Chondrocyte (in vitro differentiated cells): ENCODE results near the gene PDZD11. TPM values are rescaled to one million over a fixed set of nuclear protein-coding genes. Genes with fewer than 3 reads are reported as not detected.

Experiments
- DNase-seq: peaks from one replicate; pipeline ENCODE4 v3.0.0; 2021; ENCODE audit warnings: mixed read lengths, low spot score
- H3K27ac Mint-ChIP-seq: one replicate; pipeline ENCODE4 v1.8.0; 2021; ENCODE audit warnings: mild to moderate bottlenecking, moderate library complexity, mixed read lengths; ENCODE audit not compliant: unreplicated experiment
- H3K27me3 Mint-ChIP-seq: 2 replicates; pipeline ENCODE4 v1.8.0; 2021; ENCODE audit warnings: low read depth, mixed read lengths
- H3K36me3 Mint-ChIP-seq: 2 replicates; pipeline ENCODE4 v1.8.0; 2021; ENCODE audit warnings: low read depth, mixed read lengths
- H3K4me1 Mint-ChIP-seq: 2 replicates; pipeline ENCODE4 v1.8.0; 2021; ENCODE audit warnings: low read depth, mild to moderate bottlenecking, mixed read lengths
- H3K4me3 Mint-ChIP-seq: one replicate; pipeline ENCODE4 v1.8.0; 2021; ENCODE audit warnings: mild to moderate bottlenecking, moderate library complexity, mixed read lengths; ENCODE audit not compliant: unreplicated experiment
- H3K9me3 Mint-ChIP-seq: 2 replicates; pipeline ENCODE4 v1.8.0; 2021; ENCODE audit warnings: low read depth, mixed read lengths
- CTCF ChIP-seq: fragments of 200-600 bp; sonication (generic); IDR thresholded peaks from 2 replicates; pipeline ENCODE4 v1.5.0; 2021; ENCODE audit warnings: antibody characterized with exemption, mild to moderate bottlenecking, moderate library complexity
- total RNA-seq: library from RNA; stranded (reverse); gene quantifications from 3 replicates; pipeline ENCODE4 v1.2.1, GENCODE V29; 2021

Gene PDZD11
- total RNA-seq, 1 donor from 2014 or later: 47.7 TPM

DNA sequence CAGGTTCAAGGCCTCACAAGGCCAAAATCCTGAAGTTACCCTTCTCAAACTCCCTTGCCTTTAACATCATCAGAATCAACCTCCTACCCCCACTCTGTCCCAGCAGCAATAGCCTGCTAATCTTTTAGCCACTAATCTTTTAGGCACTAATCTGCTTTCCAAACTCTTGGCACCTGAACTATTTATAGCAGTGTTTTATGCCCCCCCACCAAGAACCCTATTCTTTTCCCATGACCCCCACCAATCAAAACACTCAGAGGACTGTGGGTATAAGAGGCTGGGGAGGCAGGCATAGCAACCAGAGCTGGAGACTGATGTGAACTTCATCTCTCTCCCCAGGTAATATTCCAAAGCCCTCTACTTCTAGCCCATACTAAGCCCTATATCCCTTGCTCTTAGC is 21.7 kb downstream of the PDZD11 start, which contains the start of gene ARR3:
ARR3 (plus strand) TSS at position 301 of the 400 bp plus-strand sequence. CDS start 1,052 bp downstream, outside the sequence.
- H3K4me1 Mint-ChIP-seq: no peaks in the 10 kb centered on the region

DNA sequence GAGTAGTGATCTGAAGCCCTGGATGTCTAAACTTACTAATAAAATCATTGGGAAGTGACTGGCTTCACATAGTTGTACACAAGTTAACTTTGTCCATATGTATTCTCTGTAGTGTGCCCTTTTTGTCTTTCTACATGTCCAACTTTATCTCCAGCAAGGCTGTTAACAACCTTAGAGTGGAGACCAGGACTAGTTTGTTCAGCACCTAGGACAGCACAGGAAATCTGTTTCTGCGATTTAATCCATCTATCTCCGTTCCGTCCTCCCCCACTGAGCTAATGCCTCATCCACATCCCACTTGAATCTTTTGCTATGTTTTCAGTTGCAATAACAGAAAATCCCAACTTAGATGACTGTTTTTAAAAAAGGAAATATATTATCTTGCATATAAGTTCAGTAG is 24.9 kb downstream of the PDZD11 start:
- Mint-ChIP-seq H3K9me3 (peaks cover 35% of the 10 kb centered on the region), H3K4me1 (no peaks in the 10 kb centered on the region), H3K27me3 (no peaks in the 10 kb centered on the region), H3K36me3 (no peaks in the 10 kb centered on the region), H3K27ac (no peak overlapping the region), H3K4me3 (no peak overlapping the region)
- DNase-seq: no peak
- no peak for TF ChIP-seq CTCF

More for the DNA sequence above, 21.7 kb downstream of the PDZD11 start, which contains the start of gene ARR3:
- no peak for TF ChIP-seq CTCF
- DNase-seq: no peak
- Mint-ChIP-seq H3K27me3 (no peaks in the 10 kb centered on the region), H3K9me3 (peaks cover 27% of the 10 kb centered on the region), H3K36me3 (no peaks in the 10 kb centered on the region), H3K4me3 (no peak within 1 kb of the TSS), H3K27ac (no peak within 1 kb of the TSS)

GRCh38 chrX:70262952-70263567 is 26.7 kb downstream of the PDZD11 start:
- peak; percentile 62 for TF ChIP-seq CTCF
- H3K36me3 Mint-ChIP-seq: no peaks in the 10 kb centered on the region
- H3K27me3 Mint-ChIP-seq: no peaks in the 10 kb centered on the region
- no peaks in the 10 kb centered on the region for H3K4me1 Mint-ChIP-seq
- H3K27ac Mint-ChIP-seq: no peak overlapping the region
- H3K4me3 Mint-ChIP-seq: no peak overlapping the region
- peaks cover 29% of the 10 kb centered on the region for H3K9me3 Mint-ChIP-seq
- DNase-seq: no peak

DNA sequence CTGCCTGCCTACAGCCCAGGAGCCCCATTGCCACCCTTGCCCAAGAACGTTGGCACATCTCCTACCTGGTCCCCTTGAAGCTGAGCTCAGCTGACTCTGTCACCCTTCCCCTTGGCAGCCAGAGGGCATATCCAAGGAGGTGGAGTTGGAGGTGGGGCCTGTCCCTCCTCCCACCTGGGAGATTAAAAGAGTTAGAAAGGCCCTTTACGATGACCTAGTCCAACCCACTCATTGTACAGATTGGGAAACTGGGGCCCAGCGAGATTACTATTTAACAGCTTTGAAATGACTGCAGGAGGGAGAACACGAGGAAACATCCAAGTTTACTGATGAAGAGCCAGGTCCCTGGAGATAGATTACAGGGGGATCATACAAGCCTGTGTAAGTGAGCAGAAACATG is 29.6 kb downstream of the PDZD11 start, which contains the start of gene P2RY4:
P2RY4 (minus strand) TSS at position 101 of the 400 bp plus-strand sequence. CDS start 580 bp downstream, outside the sequence.
- Mint-ChIP-seq H3K9me3 (peaks cover 21% of the 10 kb centered on the region), H3K4me3 (no peak within 1 kb of the TSS), H3K27ac (no peak within 1 kb of the TSS)

More for the DNA sequence above, 29.6 kb downstream of the PDZD11 start, which contains the start of gene P2RY4:
- Mint-ChIP-seq H3K36me3 (no peaks in the 10 kb centered on the region), H3K27me3 (no peaks in the 10 kb centered on the region), H3K4me1 (no peaks in the 10 kb centered on the region)
- TF ChIP-seq CTCF: no peak
- DNase-seq: no peak
